ENCODE data around the gene GLRX5. TPM values are rescaled to one million over a fixed set of nuclear protein-coding genes. Genes with fewer than 3 reads are reported as not detected.

Gene GLRX5
- total RNA-seq, 3 donors from 2014 or later (not counting 1 experiment from before 2014, with no cell fraction given): 16.7 to 26.0 (median 23.4) TPM

- intact Hi-C loops (cut with micrococcal nuclease): no loop called here
- Histone ChIP-seq H3K9me3 (ENCODE audit: control insufficient read depth, insufficient read depth, low read length) (no peaks in the 10 kb centered on the region), H3K4me1 (ENCODE audit: control insufficient read depth, insufficient read depth, low read length) (peaks cover 30% of the 10 kb centered on the region), H3K36me3 (ENCODE audit: control insufficient read depth, insufficient read depth, low read length) (peaks cover 3% of the 10 kb centered on the region), H3K27ac (ENCODE audit: low read length) (no peak overlapping the region), H3K4me3 (ENCODE audit: low read length) (no peak overlapping the region), H3K27me3 (ENCODE audit: control insufficient read depth, insufficient read depth, low read length) (no peaks in the 10 kb centered on the region)
- Mint-ChIP-seq H3K9me3 (no peaks in the 10 kb centered on the region), H3K4me1 (peaks cover 36 to 45% of the 10 kb centered on the region in 2 donors), H3K27me3 (ENCODE audit: low read depth in 2 of 2) (no peaks in the 10 kb centered on the region), H3K4me3 (no peak overlapping the region), H3K27ac (no peak overlapping the region), H3K36me3 (peaks cover 9% of the 10 kb centered on the region)
- no peak for TF ChIP-seq CTCF (IDR thresholded peaks at IDR 0.05)
- no peak for DNase-seq
- 95% methylated on average over 14 of the region's 14 CpGs for WGBS (ENCODE audit: insufficient coverage)
- ATAC-seq: no peak
These were observed 34.6 kb upstream of the GLRX5 start for GRCh38 chr14:95500201-95500681.

- no peak overlapping the region for H3K27ac Mint-ChIP-seq
- intact Hi-C loops (cut with micrococcal nuclease): no loop called here
- Histone ChIP-seq H3K9me3 (ENCODE audit: control insufficient read depth, insufficient read depth, low read length) (no peaks in the 10 kb centered on the region), H3K4me1 (ENCODE audit: control insufficient read depth, insufficient read depth, low read length) (peaks cover 27% of the 10 kb centered on the region), H3K36me3 (ENCODE audit: control insufficient read depth, insufficient read depth, low read length) (peaks cover 3% of the 10 kb centered on the region), H3K4me3 (ENCODE audit: low read length) (no peak overlapping the region), H3K27me3 (ENCODE audit: control insufficient read depth, insufficient read depth, low read length) (no peaks in the 10 kb centered on the region), H3K27ac (ENCODE audit: low read length) (no peak overlapping the region)
- H3K36me3 Mint-ChIP-seq: peaks cover 9% of the 10 kb centered on the region
- H3K4me1 Mint-ChIP-seq: peaks cover 33 to 45% of the 10 kb centered on the region in 2 donors
- H3K9me3 Mint-ChIP-seq: no peaks in the 10 kb centered on the region
- no peak for TF ChIP-seq CTCF (IDR thresholded peaks at IDR 0.05)
- H3K4me3 Mint-ChIP-seq: no peak overlapping the region
- DNase-seq (no peak), ATAC-seq (no peak)
- H3K27me3 Mint-ChIP-seq (ENCODE audit: low read depth in 2 of 2): no peaks in the 10 kb centered on the region
- 92% methylated on average over 14 of the region's 14 CpGs for WGBS (ENCODE audit: insufficient coverage)
These were observed 34.0 kb upstream of the GLRX5 start for GRCh38 chr14:95500772-95501401.

- intact Hi-C loops (cut with micrococcal nuclease): no loop called here
- Mint-ChIP-seq H3K27ac (no peak overlapping the region), H3K36me3 (peaks cover 9% of the 10 kb centered on the region), H3K9me3 (no peaks in the 10 kb centered on the region), H3K27me3 (ENCODE audit: low read depth in 2 of 2) (no peaks in the 10 kb centered on the region), H3K4me1 (peaks cover 38 to 46% of the 10 kb centered on the region in 2 donors), H3K4me3 (no peak overlapping the region)
- H3K4me3 ChIP-seq (ENCODE audit: low read length): no peak overlapping the region
- TF ChIP-seq CTCF (IDR thresholded peaks at IDR 0.05): no peak
- no peaks in the 10 kb centered on the region for H3K27me3 ChIP-seq (ENCODE audit: control insufficient read depth, insufficient read depth, low read length)
- DNase-seq (no peak), ATAC-seq (no peak)
- no peak overlapping the region for H3K27ac ChIP-seq (ENCODE audit: low read length)
- peaks cover 5% of the 10 kb centered on the region for H3K36me3 ChIP-seq (ENCODE audit: control insufficient read depth, insufficient read depth, low read length)
- no peaks in the 10 kb centered on the region for H3K9me3 ChIP-seq (ENCODE audit: control insufficient read depth, insufficient read depth, low read length)
- peaks cover 31% of the 10 kb centered on the region for H3K4me1 ChIP-seq (ENCODE audit: control insufficient read depth, insufficient read depth, low read length)
- WGBS (ENCODE audit: insufficient coverage): 94% methylated on average over 14 of the region's 14 CpGs
These were observed 32.4 kb upstream of the GLRX5 start for GRCh38 chr14:95502381-95502950.

Measured in natural killer cell (primary cell).